Nephron (organoid): Measurements from ENCODE around the gene IL1A.
"Not testable (repeated sequence)": the region's sequence is repeated elsewhere in the genome, so short reads cannot be mapped to it uniquely, and the experiment has no call there.

ENCODE experiments used
- H3K27ac Mint-ChIP-seq, 3 experiments: 2 replicates each; pipeline ENCODE4 v1.8.0; 2020; ENCODE audit warnings: mixed read lengths in 3 of 3, mild to moderate bottlenecking in 2 of 3, moderate library complexity in 1 of 3
- H3K27me3 Mint-ChIP-seq: 2 replicates; pipeline ENCODE4 v1.8.0; 2021; ENCODE audit warnings: low read depth, mild to moderate bottlenecking, moderate library complexity, mixed read lengths
- H3K36me3 Mint-ChIP-seq: 2 replicates; pipeline ENCODE4 v1.8.0; 2020; ENCODE audit warnings: low read depth, mixed read lengths
- H3K4me1 Mint-ChIP-seq: 2 replicates; pipeline ENCODE4 v1.8.0; 2020; ENCODE audit warnings: mixed read lengths
- H3K4me3 Mint-ChIP-seq, 3 experiments: 2 replicates each; pipeline ENCODE4 v1.8.0; 2020; ENCODE audit warnings: mild to moderate bottlenecking in 3 of 3, mixed read lengths in 3 of 3, moderate library complexity in 2 of 3
- H3K9me3 Mint-ChIP-seq: 2 replicates; pipeline ENCODE4 v1.8.0; 2020; ENCODE audit warnings: mixed read lengths
- TF ChIP-seq, protein P1 (sequence below), 3 experiments: fragments of 200-600 bp; sonication (generic); IDR thresholded peaks; one replicate each; pipeline ENCODE4 v1.5.0; 2021; ENCODE audit warnings: antibody characterized with exemption in 3 of 3; ENCODE audit not compliant: unreplicated experiment in 3 of 3

The IL1A gene, protein sequence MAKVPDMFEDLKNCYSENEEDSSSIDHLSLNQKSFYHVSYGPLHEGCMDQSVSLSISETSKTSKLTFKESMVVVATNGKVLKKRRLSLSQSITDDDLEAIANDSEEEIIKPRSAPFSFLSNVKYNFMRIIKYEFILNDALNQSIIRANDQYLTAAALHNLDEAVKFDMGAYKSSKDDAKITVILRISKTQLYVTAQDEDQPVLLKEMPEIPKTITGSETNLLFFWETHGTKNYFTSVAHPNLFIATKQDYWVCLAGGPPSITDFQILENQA

DNA sequence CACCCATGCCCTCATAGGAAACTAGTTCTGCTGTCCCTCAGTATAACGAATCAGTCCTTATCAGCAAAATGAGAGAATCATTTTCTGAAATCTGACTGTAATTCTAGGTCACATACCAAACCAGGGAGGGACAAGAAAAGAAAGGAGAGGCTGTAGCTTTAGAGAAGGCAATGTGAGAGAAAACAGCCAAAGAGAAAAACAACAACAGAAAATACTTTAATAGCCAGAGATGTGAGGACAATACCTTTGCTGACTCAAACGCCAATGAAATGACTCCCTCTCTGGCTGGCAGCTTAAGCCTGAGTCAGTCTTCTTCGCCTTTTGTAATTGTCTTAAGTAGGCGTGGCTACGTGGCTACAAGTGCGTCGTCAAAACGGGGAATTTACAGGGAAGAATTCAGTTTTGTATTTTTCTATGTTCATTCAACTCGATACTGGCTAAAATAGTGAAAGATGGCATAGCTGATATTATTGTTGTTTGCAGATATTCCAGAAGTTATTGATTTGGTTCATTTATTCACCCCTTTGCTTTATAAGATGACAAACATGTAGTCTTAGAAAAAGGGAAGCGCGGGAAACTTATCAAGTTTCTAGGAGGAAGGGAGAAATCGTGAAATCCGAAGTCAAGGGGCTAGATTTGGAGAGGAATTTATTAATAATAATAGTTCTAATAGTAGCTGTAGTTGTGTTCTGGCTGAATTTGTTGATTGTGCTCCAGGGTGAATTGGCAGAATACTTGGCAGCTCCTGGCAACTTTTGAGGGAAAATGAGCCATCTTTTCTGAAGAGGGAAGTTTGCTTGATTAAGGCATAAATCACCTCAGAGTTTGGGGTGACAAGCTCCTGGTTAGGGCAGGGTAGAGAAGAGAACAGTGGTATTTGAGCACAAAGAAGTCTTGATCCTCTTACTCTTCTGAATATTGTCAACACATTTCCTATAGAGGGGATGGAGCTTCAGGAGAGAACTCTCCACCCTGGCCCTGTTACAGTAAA, at the start of gene IL1A:
IL1A (minus strand) TSS at position 295 of the 991 bp plus-strand sequence. CDS start 723 bp downstream, outside the sequence.
- H3K36me3 Mint-ChIP-seq: no peaks in the 10 kb centered on the region
- H3K9me3 Mint-ChIP-seq: no peaks in the 10 kb centered on the region
- H3K27ac Mint-ChIP-seq: no peak within 1 kb of the TSS
- no peak within 1 kb of the TSS for H3K4me3 Mint-ChIP-seq
- TF ChIP-seq, protein P1, sequence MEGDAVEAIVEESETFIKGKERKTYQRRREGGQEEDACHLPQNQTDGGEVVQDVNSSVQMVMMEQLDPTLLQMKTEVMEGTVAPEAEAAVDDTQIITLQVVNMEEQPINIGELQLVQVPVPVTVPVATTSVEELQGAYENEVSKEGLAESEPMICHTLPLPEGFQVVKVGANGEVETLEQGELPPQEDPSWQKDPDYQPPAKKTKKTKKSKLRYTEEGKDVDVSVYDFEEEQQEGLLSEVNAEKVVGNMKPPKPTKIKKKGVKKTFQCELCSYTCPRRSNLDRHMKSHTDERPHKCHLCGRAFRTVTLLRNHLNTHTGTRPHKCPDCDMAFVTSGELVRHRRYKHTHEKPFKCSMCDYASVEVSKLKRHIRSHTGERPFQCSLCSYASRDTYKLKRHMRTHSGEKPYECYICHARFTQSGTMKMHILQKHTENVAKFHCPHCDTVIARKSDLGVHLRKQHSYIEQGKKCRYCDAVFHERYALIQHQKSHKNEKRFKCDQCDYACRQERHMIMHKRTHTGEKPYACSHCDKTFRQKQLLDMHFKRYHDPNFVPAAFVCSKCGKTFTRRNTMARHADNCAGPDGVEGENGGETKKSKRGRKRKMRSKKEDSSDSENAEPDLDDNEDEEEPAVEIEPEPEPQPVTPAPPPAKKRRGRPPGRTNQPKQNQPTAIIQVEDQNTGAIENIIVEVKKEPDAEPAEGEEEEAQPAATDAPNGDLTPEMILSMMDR (IDR thresholded peaks at IDR 0.05; ENCODE audit: unreplicated experiment in 3 of 3): no peak
- no peaks in the 10 kb centered on the region for H3K4me1 Mint-ChIP-seq
- H3K27me3 Mint-ChIP-seq: no peaks in the 10 kb centered on the region

DNA sequence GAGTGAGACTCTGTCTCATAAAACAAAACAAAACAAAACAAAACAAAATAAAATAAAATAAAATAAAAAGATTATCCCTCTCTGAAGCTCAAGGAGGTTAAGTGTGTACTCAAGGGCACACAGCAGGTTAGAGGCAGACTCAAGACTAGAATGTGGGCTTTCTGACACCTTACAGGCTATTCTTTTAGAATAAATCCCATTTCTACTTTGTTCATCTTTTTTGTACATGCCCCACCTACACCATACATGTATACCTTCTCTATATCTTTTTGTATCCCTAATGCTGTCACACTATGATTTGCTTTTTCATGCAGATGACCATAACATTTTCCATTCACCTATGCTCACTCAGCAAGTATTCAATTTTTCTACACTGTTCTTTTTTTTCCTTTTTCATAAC, 49.7 kb upstream of the IL1A start:
- H3K27ac Mint-ChIP-seq: peak overlapping the region in 2 of 3 experiments; percentile 60 to 79
- H3K9me3 Mint-ChIP-seq: no peaks in the 10 kb centered on the region
- TF ChIP-seq, protein P1 (IDR thresholded peaks at IDR 0.05; ENCODE audit: unreplicated experiment in 3 of 3): no peak
- no peaks in the 10 kb centered on the region for H3K36me3 Mint-ChIP-seq
- peaks cover 15% of the 10 kb centered on the region for H3K4me1 Mint-ChIP-seq
- H3K27me3 Mint-ChIP-seq: peaks cover 20% of the 10 kb centered on the region
- no peak overlapping the region for H3K4me3 Mint-ChIP-seq

DNA sequence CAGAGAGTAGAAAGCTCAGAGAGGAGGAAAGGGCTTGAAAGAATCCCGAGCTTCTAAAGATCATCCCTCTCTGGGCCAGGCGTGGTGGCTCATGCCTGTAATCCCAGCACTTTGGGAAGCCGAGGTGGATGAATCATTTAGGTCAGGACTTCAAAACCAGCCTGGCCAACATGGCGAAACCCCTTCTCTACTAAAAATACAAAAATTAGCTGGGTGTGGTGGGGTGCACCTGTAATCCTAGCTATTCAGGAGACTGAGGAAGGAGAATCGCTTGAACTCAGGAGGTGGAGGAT, 49.3 kb upstream of the IL1A start:
- H3K36me3 Mint-ChIP-seq, H3K4me3 Mint-ChIP-seq, H3K9me3 Mint-ChIP-seq, H3K27ac Mint-ChIP-seq: not testable (repeated sequence)
- Mint-ChIP-seq H3K27me3 (peaks cover 19% of the 10 kb centered on the region), H3K4me1 (peaks cover 15% of the 10 kb centered on the region)

DNA sequence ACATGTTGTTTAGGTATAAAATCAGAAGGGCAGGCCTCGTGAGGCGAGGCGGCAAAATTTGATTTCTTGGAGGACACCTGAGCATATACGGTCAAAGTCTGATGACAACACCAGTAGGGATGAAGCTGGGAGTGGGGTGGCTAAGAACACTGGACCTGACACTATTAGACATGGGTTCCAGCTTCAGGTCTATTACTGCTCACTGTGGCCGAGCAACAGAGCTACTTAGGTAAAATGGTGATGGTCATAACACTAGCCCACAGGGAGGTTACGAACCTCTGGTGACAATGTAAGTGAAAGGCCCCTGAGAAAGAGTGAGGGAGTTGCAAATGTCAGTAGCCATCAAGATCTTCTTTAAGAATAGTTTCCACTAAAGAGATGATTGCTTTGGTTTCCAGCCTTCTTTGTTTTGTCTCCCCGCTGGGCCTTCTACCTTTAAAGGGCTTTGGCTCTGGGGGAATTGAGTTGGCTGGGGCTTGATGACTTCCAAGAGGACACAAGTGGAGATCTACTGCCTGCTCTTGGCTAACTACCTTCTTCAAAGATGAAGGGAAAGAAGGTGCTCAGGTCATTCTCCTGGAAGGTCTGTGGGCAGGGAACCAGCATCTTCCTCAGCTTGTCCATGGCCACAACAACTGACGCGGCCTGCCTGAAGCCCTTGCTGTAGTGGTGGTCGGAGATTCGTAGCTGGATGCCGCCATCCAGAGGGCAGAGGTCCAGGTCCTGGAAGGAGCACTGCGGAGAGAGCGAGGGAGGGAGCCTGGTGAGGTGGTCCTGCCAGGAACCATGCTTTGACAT, 48.7 kb upstream of the IL1A start:
- Mint-ChIP-seq H3K27ac (no peak overlapping the region), H3K4me3 (no peak overlapping the region), H3K27me3 (peaks cover 19% of the 10 kb centered on the region), H3K36me3 (no peaks in the 10 kb centered on the region), H3K4me1 (peaks cover 15% of the 10 kb centered on the region), H3K9me3 (no peaks in the 10 kb centered on the region)
- TF ChIP-seq, protein P1 (IDR thresholded peaks at IDR 0.05; ENCODE audit: unreplicated experiment in 3 of 3): no peak

DNA sequence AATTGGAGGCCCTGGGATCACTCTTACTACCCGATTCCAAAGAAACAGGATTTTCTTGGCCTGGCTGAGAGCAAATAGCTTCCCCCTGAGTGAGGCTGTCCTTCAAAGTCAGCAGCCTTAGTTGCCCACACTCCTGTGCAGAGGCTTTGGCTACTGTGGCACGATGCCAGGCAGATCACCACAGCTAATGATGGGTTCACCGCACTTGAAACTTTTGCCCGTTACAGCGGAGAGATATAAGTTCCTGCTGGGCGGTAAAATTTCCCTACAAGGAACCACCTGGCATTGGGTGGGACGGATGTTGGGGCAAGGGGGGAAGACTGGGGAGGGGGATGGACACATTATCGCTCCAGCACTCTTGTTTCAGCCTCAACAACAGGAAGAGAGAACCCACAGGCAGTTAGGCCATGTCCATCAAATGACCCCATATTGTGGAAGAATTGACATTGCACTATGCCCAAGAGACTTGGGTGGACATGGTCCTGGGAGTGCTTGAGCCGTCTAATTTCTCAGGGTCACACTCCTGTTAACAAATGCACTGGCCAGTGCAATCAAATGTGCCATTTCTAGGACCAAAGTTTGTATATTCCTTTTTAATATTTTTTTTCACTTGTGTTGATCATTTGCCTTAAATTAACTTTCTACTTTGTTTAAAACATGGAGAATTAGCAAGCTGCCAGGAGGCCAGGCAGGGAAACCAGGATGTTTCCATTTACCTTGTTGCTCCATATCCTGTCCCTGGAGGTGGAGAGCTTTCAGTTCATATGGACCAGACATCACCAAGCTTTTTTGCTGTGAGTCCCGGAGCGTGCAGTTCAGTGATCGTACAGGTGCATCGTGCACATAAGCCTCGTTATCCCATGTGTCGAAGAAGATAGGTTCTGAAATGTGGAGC, 47.9 kb upstream of the IL1A start:
- H3K36me3 Mint-ChIP-seq: no peaks in the 10 kb centered on the region
- peaks cover 24% of the 10 kb centered on the region for H3K27me3 Mint-ChIP-seq
- no peak overlapping the region for H3K4me3 Mint-ChIP-seq
- peaks cover 15% of the 10 kb centered on the region for H3K4me1 Mint-ChIP-seq
- peak overlapping the region; percentile 17 to 85 (median 18) for H3K27ac Mint-ChIP-seq
- no peaks in the 10 kb centered on the region for H3K9me3 Mint-ChIP-seq
- TF ChIP-seq, protein P1 (IDR thresholded peaks at IDR 0.05; ENCODE audit: unreplicated experiment in 3 of 3): no peak
